CD4-positive, CD25-positive, alpha-beta regulatory T cell (primary cell): ENCODE results near the gene PRR7. TPM values are rescaled to one million over a fixed set of nuclear protein-coding genes. Genes with fewer than 3 reads are reported as not detected.
A peak's percentile ranks its signal among the peaks of the same experiment; 100 is the strongest.

Experiments used
- ATAC-seq, 2 donors: fragments of 150-1000 bp; cut with Tn5 transposase; one replicate each; pipeline ENCODE4 v1.10.0; 2021; ENCODE audit warnings: low read depth in 2 of 2, moderate number of reproducible peaks in 2 of 2, moderate library complexity in 1 of 2
- DNase-seq, 3 donors: peaks; one replicate each; pipeline versions ENCODE4 v3.0.0 to v3.0.0-alpha.2; 2012 to 2022; ENCODE audit warnings: mixed read lengths in 1 of 3
- H3K27ac ChIP-seq: one replicate; pipeline ENCODE4 v1.7.0; 2013; ENCODE audit warnings: mild to moderate bottlenecking, low read length; ENCODE audit not compliant: insufficient read depth, poor library complexity, severe bottlenecking
- H3K27me3 ChIP-seq: one replicate; pipeline ENCODE4 v1.7.0; 2013; ENCODE audit warnings: low read length; ENCODE audit not compliant: control insufficient read depth, insufficient read depth
- H3K36me3 ChIP-seq: one replicate; pipeline ENCODE4 v1.7.0; 2013; ENCODE audit warnings: mild to moderate bottlenecking, low read length, moderate library complexity; ENCODE audit not compliant: control insufficient read depth, insufficient read depth
- H3K4me1 ChIP-seq: 2 replicates; pipeline ENCODE4 v1.7.0; 2013; ENCODE audit warnings: mild to moderate bottlenecking, low read length; ENCODE audit not compliant: insufficient read depth, control insufficient read depth, poor library complexity, severe bottlenecking
- H3K4me3 ChIP-seq: one replicate; pipeline ENCODE4 v1.7.0; 2013; ENCODE audit warnings: low read depth, mild to moderate bottlenecking, low read length, moderate library complexity
- H3K9me3 ChIP-seq, 2 experiments: 1 replicate in 1 of 2; 2 replicates in 1 of 2; pipeline ENCODE4 v1.7.0; 2013; ENCODE audit warnings: low read length in 2 of 2, mild to moderate bottlenecking in 1 of 2, moderate library complexity in 1 of 2; ENCODE audit not compliant: control insufficient read depth in 2 of 2
- H3K27ac Mint-ChIP-seq, 3 donors: one replicate each; pipeline ENCODE4 v1.8.0; 2020 to 2022; ENCODE audit warnings: mild to moderate bottlenecking in 3 of 3, mixed read lengths in 3 of 3, moderate library complexity in 2 of 3
- H3K27me3 Mint-ChIP-seq: one replicate; pipeline ENCODE4 v1.8.0; 2022; ENCODE audit warnings: mild to moderate bottlenecking, mixed read lengths
- H3K36me3 Mint-ChIP-seq: one replicate; pipeline ENCODE4 v1.8.0; 2020; ENCODE audit warnings: mixed read lengths
- H3K4me1 Mint-ChIP-seq, 4 donors: one replicate each; pipeline ENCODE4 v1.8.0; 2020 to 2022; ENCODE audit warnings: mixed read lengths in 4 of 4, mild to moderate bottlenecking in 1 of 4
- H3K4me3 Mint-ChIP-seq, 4 donors: one replicate each; pipeline ENCODE4 v1.8.0; 2020 to 2022; ENCODE audit warnings: mild to moderate bottlenecking in 4 of 4, mixed read lengths in 4 of 4, moderate library complexity in 3 of 4
- H3K9me3 Mint-ChIP-seq, 7 donors: one replicate each; pipeline ENCODE4 v1.8.0; 2020 to 2022; ENCODE audit warnings: mixed read lengths in 7 of 7, mild to moderate bottlenecking in 3 of 7, moderate library complexity in 2 of 7
- polyA plus RNA-seq, 4 donors: library from polyadenylated mRNA; unstranded; fragments of 300-500 nt; fragmentation: Illumina TruSeq; gene quantifications; one replicate each; pipeline ENCODE4 v1.2.3, GENCODE V29; 2021
- total RNA-seq: library from RNA; stranded (reverse); gene quantifications from one replicate; pipeline ENCODE4 v1.2.3, GENCODE V29; 2022

The PRR7 gene
- total and polyA plus RNA-seq, 5 donors from 2014 or later: 10.2 to 21.8 (median 12.6) TPM

DNA sequence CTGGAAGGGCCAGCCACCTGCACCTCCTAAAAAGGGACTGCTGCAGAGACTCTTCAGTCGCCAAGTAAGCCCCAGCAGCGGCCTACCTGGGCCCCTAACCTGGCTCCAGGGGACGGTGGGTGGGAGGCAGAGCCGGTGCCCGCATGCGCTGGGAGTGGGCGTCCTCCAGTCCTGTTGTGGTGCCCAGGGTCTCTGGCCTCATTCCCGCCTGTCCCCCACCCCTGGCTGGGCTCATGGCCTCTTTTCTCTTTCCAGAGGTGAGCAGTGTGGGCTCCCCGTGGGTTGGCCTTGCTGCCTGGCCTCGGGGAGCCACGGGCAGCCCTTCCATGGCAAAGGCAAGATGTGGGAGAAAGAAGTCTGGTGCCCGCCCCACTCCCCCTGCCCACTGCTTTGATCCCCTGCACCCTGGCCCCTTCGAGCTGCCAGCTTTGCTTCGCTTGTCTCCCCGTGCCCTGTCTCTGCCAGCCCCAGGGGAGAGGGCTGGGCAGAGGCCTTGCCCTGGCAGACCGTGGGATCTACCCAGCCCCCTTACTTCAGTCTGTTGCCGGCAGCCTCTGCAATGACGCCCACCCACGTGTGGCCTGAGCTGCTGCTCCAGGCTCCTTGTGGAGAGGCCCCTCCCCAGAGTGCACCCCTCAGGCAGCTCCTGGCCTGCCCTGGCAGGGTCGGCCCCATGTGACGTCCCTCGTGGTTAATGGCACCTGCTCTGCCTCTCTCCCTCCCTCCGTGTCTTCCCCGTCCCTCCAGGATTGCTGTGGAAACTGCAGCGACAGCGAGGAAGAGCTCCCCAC, 5.4 kb upstream of the PRR7 start:
- H3K4me1 ChIP-seq: peaks cover 67% of the 10 kb centered on the region
- peak overlapping the region; percentile 82 for H3K27ac ChIP-seq
- no peak for ATAC-seq
- DNase-seq: no peak
- Mint-ChIP-seq H3K4me3 (peak overlapping the region in 2 of 4 donors; percentile 31 to 33), H3K9me3 (no peaks in the 10 kb centered on the region), H3K27me3 (peaks cover 4% of the 10 kb centered on the region), H3K4me1 (peaks cover 12 to 85% (median 44%) of the 10 kb centered on the region in 4 donors), H3K36me3 (peaks cover 30% of the 10 kb centered on the region), H3K27ac (peak overlapping the region; percentile 49 to 60 (median 51))
- H3K4me3 ChIP-seq: no peak overlapping the region
- H3K27me3 ChIP-seq: no peaks in the 10 kb centered on the region
- peaks cover 47% of the 10 kb centered on the region for H3K36me3 ChIP-seq
- no peaks in the 10 kb centered on the region for H3K9me3 ChIP-seq

DNA sequence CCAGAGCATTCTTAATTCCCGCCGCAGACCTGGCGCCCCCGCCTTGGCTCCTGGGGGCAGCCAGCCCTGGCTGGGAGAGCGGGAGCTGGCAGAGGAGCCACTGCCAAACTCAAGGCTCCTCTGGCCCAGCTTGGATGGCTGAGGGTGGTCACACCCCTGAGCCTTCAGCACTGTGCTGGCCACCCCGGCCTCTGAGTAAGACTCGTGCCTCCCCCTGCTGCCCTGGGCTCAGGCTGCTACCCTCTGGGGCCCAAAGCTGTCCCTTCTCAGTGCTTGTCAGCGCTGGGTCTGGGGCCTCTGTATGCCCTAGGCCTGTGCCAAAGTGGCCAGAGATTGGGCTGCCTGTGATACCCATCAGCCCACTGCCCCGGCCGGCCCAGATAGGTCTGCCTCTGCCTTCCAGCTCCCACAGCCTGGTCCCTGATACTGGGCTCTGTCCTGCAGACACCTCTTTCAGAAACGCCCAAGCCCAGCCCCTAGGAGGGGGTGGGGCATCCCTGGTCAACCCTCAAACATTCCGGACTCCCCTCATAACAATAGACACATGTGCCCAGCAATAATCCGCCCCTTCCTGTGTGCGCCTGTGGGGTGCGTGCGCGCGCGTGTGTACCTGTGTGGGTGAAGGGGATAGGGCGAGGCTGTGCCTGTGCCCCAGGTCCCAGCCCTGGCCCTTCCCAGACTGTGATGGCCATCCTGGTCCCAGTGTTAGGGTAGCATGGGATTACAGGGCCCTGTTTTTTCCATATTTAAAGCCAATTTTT, 4.4 kb upstream of the PRR7 start:
- Histone ChIP-seq H3K27me3 (no peaks in the 10 kb centered on the region), H3K9me3 (no peaks in the 10 kb centered on the region), H3K36me3 (peaks cover 37% of the 10 kb centered on the region), H3K4me1 (peaks cover 66% of the 10 kb centered on the region), H3K4me3 (no peak overlapping the region), H3K27ac (peak overlapping the region; percentile 19)
- Mint-ChIP-seq H3K36me3 (peaks cover 23% of the 10 kb centered on the region), H3K4me3 (no peak overlapping the region), H3K9me3 (no peaks in the 10 kb centered on the region), H3K4me1 (peaks cover 12 to 79% (median 44%) of the 10 kb centered on the region in 4 donors), H3K27ac (peak overlapping the region in 2 of 3 donors; percentile 49 to 62), H3K27me3 (peaks cover 4% of the 10 kb centered on the region)
- DNase-seq: no peak
- no peak for ATAC-seq

DNA sequence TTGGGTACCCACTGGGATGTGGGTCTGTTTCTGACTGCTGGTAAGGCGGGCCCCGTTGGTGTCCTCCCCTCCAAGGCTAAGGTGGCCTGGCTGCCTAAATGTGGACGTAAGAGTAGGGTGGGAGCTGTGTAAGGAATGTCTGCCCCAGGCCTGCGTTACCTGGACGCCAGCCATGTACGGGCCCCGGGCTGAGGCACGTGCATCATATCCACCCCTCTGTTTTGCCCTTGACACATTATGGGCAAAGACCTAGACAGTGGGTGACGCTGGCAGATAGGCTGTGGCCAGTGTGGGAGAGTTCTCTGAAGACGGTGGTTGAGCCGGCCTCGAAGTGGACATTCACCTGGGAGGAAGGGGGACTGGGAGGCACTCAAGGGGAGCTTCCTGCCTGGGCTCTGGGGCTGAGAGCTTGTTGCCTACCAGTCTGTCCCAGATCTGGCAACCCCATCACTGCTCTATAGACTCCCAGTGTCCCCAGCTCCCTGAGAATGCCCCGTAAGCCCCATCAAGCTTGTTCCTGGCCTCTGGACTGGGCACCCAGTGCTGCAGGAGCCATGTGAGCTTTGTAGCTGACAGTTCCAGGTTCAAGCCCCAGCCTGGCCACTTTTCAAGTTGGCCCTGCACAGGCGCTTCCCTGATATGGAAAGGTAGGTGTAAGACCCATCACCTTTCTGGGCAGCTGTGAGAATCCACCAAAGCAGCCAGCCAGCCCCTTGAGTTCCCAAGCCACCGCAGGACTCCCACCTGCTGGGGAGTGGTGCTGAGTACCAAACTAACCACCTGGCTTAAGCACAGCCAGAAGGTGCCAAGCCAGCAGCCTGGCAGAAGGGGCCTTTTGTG, 3.2 kb upstream of the PRR7 start:
- H3K27me3 Mint-ChIP-seq: peaks cover 4% of the 10 kb centered on the region
- no peaks in the 10 kb centered on the region for H3K9me3 ChIP-seq
- DNase-seq: no peak

DNA sequence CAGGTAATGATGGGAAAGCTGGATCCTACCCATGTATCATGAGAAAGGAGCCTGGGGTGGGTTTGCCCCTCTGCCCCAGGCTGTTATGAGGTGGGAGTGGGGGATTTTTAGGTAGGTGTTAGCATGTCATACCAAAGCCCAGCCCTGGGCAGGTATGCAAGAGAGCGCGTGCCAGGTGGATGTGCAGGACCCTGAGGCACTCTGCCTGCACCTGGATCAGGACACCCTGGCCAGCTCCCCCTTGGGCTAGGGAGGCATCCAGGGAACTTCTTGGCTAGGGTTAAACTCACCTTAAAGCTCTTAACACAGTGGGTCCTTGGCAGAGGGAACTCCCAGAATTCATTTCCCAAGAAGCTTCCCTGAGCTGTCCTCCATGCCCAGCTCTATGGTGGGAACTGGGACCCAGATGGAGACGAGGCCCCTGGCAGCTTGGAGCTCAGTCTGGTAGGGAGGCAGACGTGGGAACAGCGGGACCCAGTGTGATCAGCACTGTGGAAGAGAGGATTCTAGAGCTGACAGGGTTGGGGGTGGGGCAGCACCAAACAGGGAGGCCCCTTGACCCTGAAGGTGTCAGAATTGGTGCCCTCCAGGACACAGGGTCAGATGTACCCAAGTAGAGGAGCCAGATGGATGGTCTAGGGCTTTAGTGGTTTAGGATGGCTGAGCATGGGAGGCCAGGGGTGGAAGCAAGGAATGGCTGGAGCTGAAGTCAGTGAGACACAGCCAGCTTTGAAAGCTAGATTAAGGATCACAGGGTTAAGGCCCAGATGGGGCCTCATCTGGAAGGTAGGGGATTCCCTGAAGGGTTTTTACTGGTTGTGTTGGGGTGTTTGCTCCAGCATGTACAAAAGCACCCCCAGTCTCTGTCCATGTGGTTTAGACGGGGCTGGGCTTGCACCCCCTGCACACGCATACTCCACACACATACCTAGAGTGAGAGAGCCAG, 2.2 kb upstream of the PRR7 start:
- Histone ChIP-seq H3K27ac (peak overlapping the region; percentile 91), H3K36me3 (peaks cover 18% of the 10 kb centered on the region), H3K9me3 (no peaks in the 10 kb centered on the region), H3K27me3 (no peaks in the 10 kb centered on the region), H3K4me3 (no peak overlapping the region), H3K4me1 (peaks cover 71% of the 10 kb centered on the region)
- Mint-ChIP-seq H3K36me3 (peaks cover 14% of the 10 kb centered on the region), H3K27ac (peak overlapping the region; percentile 87 to 95 (median 91)), H3K4me1 (peaks cover 11 to 74% (median 44%) of the 10 kb centered on the region in 4 donors), H3K4me3 (peak overlapping the region; percentile 50 to 91 (median 86)), H3K9me3 (no peaks in the 10 kb centered on the region), H3K27me3 (peaks cover 10% of the 10 kb centered on the region)
- ATAC-seq: no peak
- peak in 2 of 3 donors; percentile 33 to 41 for DNase-seq

More for the DNA sequence above, 3.2 kb upstream of the PRR7 start:
- Mint-ChIP-seq H3K27ac (peak overlapping the region in 2 of 3 donors; percentile 15 to 87), H3K9me3 (no peaks in the 10 kb centered on the region), H3K36me3 (peaks cover 16% of the 10 kb centered on the region), H3K4me1 (peaks cover 12 to 77% (median 43%) of the 10 kb centered on the region in 4 donors), H3K4me3 (peak overlapping the region in 1 of 4 donors; percentile 50)
- Histone ChIP-seq H3K4me3 (no peak overlapping the region), H3K4me1 (peaks cover 69% of the 10 kb centered on the region), H3K27me3 (no peaks in the 10 kb centered on the region), H3K27ac (peak overlapping the region; percentile 91), H3K36me3 (peaks cover 26% of the 10 kb centered on the region)
- no peak for ATAC-seq

DNA sequence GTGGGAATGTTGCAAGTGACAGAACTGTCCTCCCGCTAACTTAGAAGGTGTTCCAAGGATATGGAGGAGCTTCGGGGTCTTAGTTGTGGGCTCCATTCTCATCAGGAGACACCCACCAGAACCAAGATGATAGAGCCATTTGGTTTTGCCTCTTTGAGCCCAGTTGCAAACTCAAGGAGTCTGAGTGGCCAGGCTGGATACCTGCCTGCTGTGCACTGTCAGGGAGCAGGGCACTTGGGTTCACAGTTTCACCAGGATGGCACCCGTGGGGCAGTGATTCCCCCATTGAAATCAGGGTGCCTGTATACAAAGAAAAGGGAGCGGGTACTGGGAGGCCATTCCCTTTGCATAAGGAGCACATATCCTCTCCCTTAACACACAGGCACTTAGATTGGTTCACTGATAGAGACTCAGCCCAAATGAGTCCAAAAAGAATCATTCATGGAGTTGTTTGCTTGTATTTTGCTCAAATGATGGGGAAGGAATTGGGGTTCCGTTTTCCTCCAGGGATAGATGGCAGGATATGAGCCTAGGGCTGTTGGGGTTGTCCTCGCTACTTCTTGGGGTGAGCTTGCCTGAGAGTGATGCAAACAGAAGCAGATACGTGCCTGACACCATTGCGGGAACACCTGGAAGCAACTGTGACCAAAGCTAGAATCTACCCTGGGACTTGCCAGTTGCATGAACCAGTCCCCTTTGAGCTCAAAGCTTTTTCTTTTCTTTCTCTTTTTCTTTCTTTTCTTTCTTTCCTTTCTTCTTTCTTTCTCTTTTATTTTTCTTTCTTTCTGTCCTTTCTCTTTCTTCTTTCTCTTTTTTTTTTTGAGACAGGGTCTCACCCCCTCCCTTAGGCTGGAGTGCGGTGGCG, 1.3 kb upstream of the PRR7 start:
- Mint-ChIP-seq H3K27ac (peak overlapping the region; percentile 87 to 97 (median 91)), H3K9me3 (no peaks in the 10 kb centered on the region), H3K4me3 (peak overlapping the region; percentile 50 to 92 (median 89)), H3K36me3 (peaks cover 5% of the 10 kb centered on the region), H3K27me3 (peaks cover 10% of the 10 kb centered on the region), H3K4me1 (peaks cover 2 to 65% (median 36%) of the 10 kb centered on the region in 4 donors)
- Histone ChIP-seq H3K4me3 (peak overlapping the region; percentile 55), H3K4me1 (peaks cover 64% of the 10 kb centered on the region), H3K27ac (peak overlapping the region; percentile 91), H3K36me3 (peaks cover 14% of the 10 kb centered on the region), H3K27me3 (no peaks in the 10 kb centered on the region), H3K9me3 (no peaks in the 10 kb centered on the region)
- DNase-seq (peak in 2 of 3 donors; percentile 36 to 45), ATAC-seq (no peak)

DNA sequence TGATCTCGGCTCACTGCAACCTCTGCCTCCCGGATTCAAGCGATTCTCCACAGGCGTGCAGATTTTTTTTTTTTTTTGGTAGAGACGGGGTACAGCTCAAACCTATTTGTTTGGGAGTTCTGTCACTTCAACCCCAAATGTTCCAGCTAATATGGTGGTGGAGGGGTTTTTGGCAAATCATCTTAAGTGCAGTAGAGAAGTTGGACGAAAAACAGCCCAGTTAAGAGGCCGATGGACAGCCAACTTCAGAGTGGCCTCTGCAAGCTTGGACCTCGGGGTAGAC, 756 bp upstream of the PRR7 start:
- no peak for ATAC-seq
- no peak for DNase-seq
- H3K4me1 ChIP-seq: peaks cover 58% of the 10 kb centered on the region
- H3K27ac Mint-ChIP-seq: peak overlapping the region; percentile 87 to 97 (median 91)
- peaks cover 0 to 63% (median 33%) of the 10 kb centered on the region in 4 donors for H3K4me1 Mint-ChIP-seq
- no peaks in the 10 kb centered on the region for H3K9me3 Mint-ChIP-seq
- peaks cover 13% of the 10 kb centered on the region for H3K36me3 ChIP-seq
- peak overlapping the region; percentile 91 for H3K27ac ChIP-seq
- H3K9me3 ChIP-seq: no peaks in the 10 kb centered on the region
- peaks cover 10% of the 10 kb centered on the region for H3K27me3 Mint-ChIP-seq
- H3K36me3 Mint-ChIP-seq: peaks cover 3% of the 10 kb centered on the region
- no peaks in the 10 kb centered on the region for H3K27me3 ChIP-seq
- peak overlapping the region; percentile 50 to 92 (median 89) for H3K4me3 Mint-ChIP-seq
- peak overlapping the region; percentile 55 for H3K4me3 ChIP-seq
